Mucosa of stomach (tissue), 1 donor: ENCODE results near the gene TBCD.
A peak's percentile ranks its signal among the peaks of the same experiment; 100 is the strongest.

ENCODE experiments used
- H3K27me3 ChIP-seq: one replicate; pipeline ENCODE4 v1.7.0; 2013; ENCODE audit warnings: mild to moderate bottlenecking, low read length; ENCODE audit not compliant: control insufficient read depth, insufficient read depth
- H3K36me3 ChIP-seq: one replicate; pipeline ENCODE4 v1.7.0; 2013; ENCODE audit warnings: low read length; ENCODE audit not compliant: control insufficient read depth, insufficient read depth
- H3K4me1 ChIP-seq: one replicate; pipeline ENCODE4 v1.7.0; 2013; ENCODE audit warnings: mild to moderate bottlenecking, low read length; ENCODE audit not compliant: control insufficient read depth, insufficient read depth
- H3K4me3 ChIP-seq: one replicate; pipeline ENCODE4 v1.7.0; 2013; ENCODE audit warnings: low read length
- H3K9ac ChIP-seq: one replicate; pipeline ENCODE4 v1.7.0; 2013; ENCODE audit warnings: mild to moderate bottlenecking, low read length, moderate library complexity
- H3K9me3 ChIP-seq: one replicate; pipeline ENCODE4 v1.7.0; 2013; ENCODE audit warnings: mild to moderate bottlenecking, low read length, moderate library complexity; ENCODE audit not compliant: control insufficient read depth
- donor health status: Pancreatic carcinoma.

Gene TBCD

GRCh38 chr17:82751571-82752370, at the start of gene TBCD:
TBCD (plus strand) TSS chr17:82752065; CDS start chr17:82752194, 129 bp downstream.
- peak within 1 kb of the TSS; percentile 41 for H3K4me3 ChIP-seq

GRCh38 chr17:82702231-82702927, 49.5 kb upstream of the TBCD start:
- no peak overlapping the region for H3K9ac ChIP-seq
- peaks cover 43% of the 10 kb centered on the region for H3K4me1 ChIP-seq
- no peak overlapping the region for H3K4me3 ChIP-seq
- no peaks in the 10 kb centered on the region for H3K9me3 ChIP-seq
- H3K27me3 ChIP-seq = no peaks in the 10 kb centered on the region
- no peaks in the 10 kb centered on the region for H3K36me3 ChIP-seq

More at GRCh38 chr17:82751571-82752370, at the start of gene TBCD:
- Histone ChIP-seq H3K36me3 (no peaks in the 10 kb centered on the region), H3K27me3 (no peaks in the 10 kb centered on the region), H3K4me1 (peaks cover 7% of the 10 kb centered on the region), H3K9ac (peak within 1 kb of the TSS; percentile 59), H3K9me3 (no peaks in the 10 kb centered on the region)

GRCh38 chr17:82703036-82703745, 48.7 kb upstream of the TBCD start:
- no peak overlapping the region for H3K9ac ChIP-seq
- peaks cover 48% of the 10 kb centered on the region for H3K4me1 ChIP-seq
- no peaks in the 10 kb centered on the region for H3K27me3 ChIP-seq
- no peaks in the 10 kb centered on the region for H3K36me3 ChIP-seq
- no peak overlapping the region for H3K4me3 ChIP-seq
- no peaks in the 10 kb centered on the region for H3K9me3 ChIP-seq

GRCh38 chr17:82703935-82704865, 47.7 kb upstream of the TBCD start:
- no peak overlapping the region for H3K4me3 ChIP-seq
- H3K4me1 ChIP-seq = peaks cover 47% of the 10 kb centered on the region
- no peak overlapping the region for H3K9ac ChIP-seq

GRCh38 chr17:82704886-82705285, 47.0 kb upstream of the TBCD start:
- peaks cover 43% of the 10 kb centered on the region for H3K4me1 ChIP-seq
- H3K27me3 ChIP-seq = no peaks in the 10 kb centered on the region
- no peaks in the 10 kb centered on the region for H3K36me3 ChIP-seq
- H3K4me3 ChIP-seq = no peak overlapping the region
- H3K9me3 ChIP-seq = no peaks in the 10 kb centered on the region
- H3K9ac ChIP-seq = no peak overlapping the region

More at GRCh38 chr17:82703935-82704865, 47.7 kb upstream of the TBCD start:
- Histone ChIP-seq H3K36me3 (no peaks in the 10 kb centered on the region), H3K9me3 (no peaks in the 10 kb centered on the region), H3K27me3 (no peaks in the 10 kb centered on the region)

GRCh38 chr17:82705756-82706155, 46.1 kb upstream of the TBCD start:
- H3K9me3 ChIP-seq = no peaks in the 10 kb centered on the region
- H3K36me3 ChIP-seq = no peaks in the 10 kb centered on the region
- H3K4me3 ChIP-seq = no peak overlapping the region
- no peak overlapping the region for H3K9ac ChIP-seq
- peaks cover 43% of the 10 kb centered on the region for H3K4me1 ChIP-seq
- no peaks in the 10 kb centered on the region for H3K27me3 ChIP-seq

- peaks cover 18% of the 10 kb centered on the region for H3K4me1 ChIP-seq
- no peaks in the 10 kb centered on the region for H3K9me3 ChIP-seq
- no peak overlapping the region for H3K4me3 ChIP-seq
- no peaks in the 10 kb centered on the region for H3K36me3 ChIP-seq
- no peaks in the 10 kb centered on the region for H3K27me3 ChIP-seq
- H3K9ac ChIP-seq = no peak overlapping the region
Measured at GRCh38 chr17:82709024-82709675, 42.7 kb upstream of the TBCD start.

- peaks cover 10% of the 10 kb centered on the region for H3K4me1 ChIP-seq
- H3K4me3 ChIP-seq = no peak overlapping the region
- H3K9ac ChIP-seq = no peak overlapping the region
- no peaks in the 10 kb centered on the region for H3K36me3 ChIP-seq
- H3K27me3 ChIP-seq = no peaks in the 10 kb centered on the region
- no peaks in the 10 kb centered on the region for H3K9me3 ChIP-seq
Measured at GRCh38 chr17:82709676-82710498, 42.0 kb upstream of the TBCD start.

- Histone ChIP-seq H3K9me3 (no peaks in the 10 kb centered on the region), H3K27me3 (no peaks in the 10 kb centered on the region), H3K4me3 (no peak overlapping the region), H3K36me3 (no peaks in the 10 kb centered on the region), H3K4me1 (peaks cover 8% of the 10 kb centered on the region), H3K9ac (no peak overlapping the region)
Measured at GRCh38 chr17:82710499-82711232, 41.2 kb upstream of the TBCD start.

GRCh38 chr17:82713071-82713723, 38.7 kb upstream of the TBCD start:
- Histone ChIP-seq H3K36me3 (no peaks in the 10 kb centered on the region), H3K27me3 (no peaks in the 10 kb centered on the region), H3K4me3 (no peak overlapping the region), H3K9me3 (no peaks in the 10 kb centered on the region), H3K4me1 (peaks cover 15% of the 10 kb centered on the region), H3K9ac (no peak overlapping the region)
